Subcutaneous abdominal adipose tissue (tissue), 5 donors: ENCODE measurements around the gene PLCB2.
A peak's percentile ranks its signal among the peaks of the same experiment; 100 is the strongest.

Experiments
- H3K27ac ChIP-seq: one replicate; pipeline ENCODE4 v1.7.0; 2013; ENCODE audit warnings: low read depth, mild to moderate bottlenecking, inconsistent platforms, low read length, moderate library complexity
- H3K27me3 ChIP-seq, 5 donors: one replicate each; pipeline ENCODE4 v1.7.0; 2013; ENCODE audit warnings: low read length in 5 of 5, inconsistent platforms in 1 of 5; ENCODE audit not compliant: control insufficient read depth in 5 of 5, insufficient read depth in 4 of 5
- H3K36me3 ChIP-seq, 5 donors: one replicate each; pipeline ENCODE4 v1.7.0; 2013; ENCODE audit warnings: low read length in 5 of 5; ENCODE audit not compliant: control insufficient read depth in 5 of 5, insufficient read depth in 5 of 5
- H3K4me1 ChIP-seq, 5 donors: one replicate each; pipeline ENCODE4 v1.7.0; 2013; ENCODE audit warnings: low read length in 5 of 5, mild to moderate bottlenecking in 3 of 5, moderate library complexity in 1 of 5; ENCODE audit not compliant: control insufficient read depth in 5 of 5, insufficient read depth in 5 of 5
- H3K4me3 ChIP-seq, 5 donors: one replicate each; pipeline ENCODE4 v1.7.0; 2013; ENCODE audit warnings: low read length in 5 of 5, low read depth in 1 of 5
- H3K9ac ChIP-seq, 5 donors: one replicate each; pipeline ENCODE4 v1.7.0; 2013; ENCODE audit warnings: low read length in 5 of 5, mild to moderate bottlenecking in 4 of 5, moderate library complexity in 3 of 5
- H3K9me3 ChIP-seq, 5 donors: one replicate each; pipeline ENCODE4 v1.7.0; 2013; ENCODE audit warnings: low read length in 5 of 5; ENCODE audit not compliant: control insufficient read depth in 5 of 5
- donor health status: healthy.
- donor health status: healthy.
- donor health status: healthy.
- donor health status: healthy.
- donor health status: healthy.

PLCB2 gene

GRCh38 chr15:40333922-40334492, 26.3 kb upstream of the PLCB2 start:
- peak overlapping the region in 2 of 5 donors; percentile 4 to 49 for H3K4me3 ChIP-seq
- peak overlapping the region in 3 of 5 donors; percentile 2 to 56 (median 39) for H3K9ac ChIP-seq
- H3K9me3 ChIP-seq: no peaks in the 10 kb centered on the region
- H3K27ac ChIP-seq: peak overlapping the region; percentile 57
- H3K4me1 ChIP-seq: peaks cover 3 to 82% (median 44%) of the 10 kb centered on the region in 5 donors
- H3K27me3 ChIP-seq: no peaks in the 10 kb centered on the region
- peaks cover 0 to 2% (median 0%) of the 10 kb centered on the region in 5 donors for H3K36me3 ChIP-seq

- peaks cover 0 to 2% (median 0%) of the 10 kb centered on the region in 5 donors for H3K36me3 ChIP-seq
- peak overlapping the region in 1 of 5 donors; percentile 5 for H3K9ac ChIP-seq
- no peaks in the 10 kb centered on the region for H3K27me3 ChIP-seq
- H3K9me3 ChIP-seq: no peaks in the 10 kb centered on the region
- H3K4me1 ChIP-seq: peaks cover 3 to 74% (median 29%) of the 10 kb centered on the region in 5 donors
- H3K27ac ChIP-seq: no peak overlapping the region
- no peak overlapping the region for H3K4me3 ChIP-seq
Measured at GRCh38 chr15:40332113-40332781, 24.5 kb upstream of the PLCB2 start.

- Histone ChIP-seq H3K4me1 (peaks cover 3 to 71% (median 29%) of the 10 kb centered on the region in 5 donors), H3K36me3 (peaks cover 0 to 2% (median 0%) of the 10 kb centered on the region in 5 donors), H3K27me3 (no peaks in the 10 kb centered on the region), H3K4me3 (no peak overlapping the region), H3K27ac (no peak overlapping the region), H3K9me3 (no peaks in the 10 kb centered on the region), H3K9ac (no peak overlapping the region)
Measured at GRCh38 chr15:40331637-40332036, 23.9 kb upstream of the PLCB2 start.

- no peak overlapping the region for H3K9ac ChIP-seq
- H3K4me3 ChIP-seq: no peak overlapping the region
- peaks cover 0 to 2% (median 0%) of the 10 kb centered on the region in 5 donors for H3K36me3 ChIP-seq
- peaks cover 3 to 66% (median 25%) of the 10 kb centered on the region in 5 donors for H3K4me1 ChIP-seq
- H3K9me3 ChIP-seq: no peaks in the 10 kb centered on the region
- no peaks in the 10 kb centered on the region for H3K27me3 ChIP-seq
- H3K27ac ChIP-seq: no peak overlapping the region
Measured at GRCh38 chr15:40331026-40331425, 23.3 kb upstream of the PLCB2 start.

GRCh38 chr15:40330368-40330836, 22.7 kb upstream of the PLCB2 start:
- Histone ChIP-seq H3K36me3 (peaks cover 0 to 2% (median 0%) of the 10 kb centered on the region in 5 donors), H3K4me1 (peaks cover 3 to 66% (median 30%) of the 10 kb centered on the region in 5 donors), H3K9me3 (no peaks in the 10 kb centered on the region), H3K4me3 (no peak overlapping the region), H3K27ac (no peak overlapping the region), H3K9ac (peak overlapping the region in 1 of 5 donors; percentile 4), H3K27me3 (no peaks in the 10 kb centered on the region)

GRCh38 chr15:40329804-40330203, 22.1 kb upstream of the PLCB2 start:
- no peaks in the 10 kb centered on the region for H3K9me3 ChIP-seq
- H3K27ac ChIP-seq: no peak overlapping the region
- no peaks in the 10 kb centered on the region for H3K27me3 ChIP-seq
- H3K36me3 ChIP-seq: peaks cover 0 to under 1% (median 0%) of the 10 kb centered on the region in 5 donors
- peaks cover 3 to 66% (median 31%) of the 10 kb centered on the region in 5 donors for H3K4me1 ChIP-seq
- H3K4me3 ChIP-seq: no peak overlapping the region
- peak overlapping the region in 1 of 5 donors; percentile 4 for H3K9ac ChIP-seq

GRCh38 chr15:40328751-40329150, 21.0 kb upstream of the PLCB2 start:
- H3K27ac ChIP-seq: no peak overlapping the region
- H3K4me3 ChIP-seq: no peak overlapping the region
- no peaks in the 10 kb centered on the region for H3K36me3 ChIP-seq
- H3K9me3 ChIP-seq: no peaks in the 10 kb centered on the region
- H3K9ac ChIP-seq: no peak overlapping the region
- H3K4me1 ChIP-seq: peaks cover 0 to 65% (median 26%) of the 10 kb centered on the region in 5 donors
- H3K27me3 ChIP-seq: no peaks in the 10 kb centered on the region

- Histone ChIP-seq H3K9ac (no peak overlapping the region), H3K27ac (no peak overlapping the region), H3K27me3 (no peaks in the 10 kb centered on the region), H3K9me3 (no peaks in the 10 kb centered on the region), H3K36me3 (no peaks in the 10 kb centered on the region), H3K4me3 (no peak overlapping the region), H3K4me1 (peaks cover 0 to 61% (median 21%) of the 10 kb centered on the region in 5 donors)
Measured at GRCh38 chr15:40328176-40328575, 20.4 kb upstream of the PLCB2 start.

GRCh38 chr15:40327457-40327856, 19.7 kb upstream of the PLCB2 start:
- Histone ChIP-seq H3K4me1 (peaks cover 0 to 62% (median 24%) of the 10 kb centered on the region in 5 donors), H3K27ac (no peak overlapping the region), H3K4me3 (no peak overlapping the region), H3K9ac (no peak overlapping the region), H3K27me3 (no peaks in the 10 kb centered on the region), H3K36me3 (no peaks in the 10 kb centered on the region), H3K9me3 (no peaks in the 10 kb centered on the region)

- H3K4me3 ChIP-seq: peak overlapping the region in 2 of 5 donors; percentile 73 to 80
- H3K36me3 ChIP-seq: no peaks in the 10 kb centered on the region
- H3K4me1 ChIP-seq: peaks cover 0 to 53% (median 24%) of the 10 kb centered on the region in 5 donors
- H3K9ac ChIP-seq: no peak overlapping the region
- H3K27me3 ChIP-seq: no peaks in the 10 kb centered on the region
- H3K9me3 ChIP-seq: no peaks in the 10 kb centered on the region
- no peak overlapping the region for H3K27ac ChIP-seq
Measured at GRCh38 chr15:40325700-40326099, 18.0 kb upstream of the PLCB2 start.
